SH-SY5Y (cell line): ENCODE data around the gene LRRC72.

Experiments
- GATA2 ChIP-seq: IDR thresholded peaks from 2 replicates; pipeline ENCODE4 v1.6.1; 2011; ENCODE audit warnings: mild to moderate bottlenecking, low read depth, low read length
- GATA3 ChIP-seq: IDR thresholded peaks from 2 replicates; pipeline ENCODE4 v1.6.1; 2011; ENCODE audit warnings: low read depth, mild to moderate bottlenecking, low read length, moderate library complexity

- TF ChIP-seq GATA2 (no peak), GATA3 (no peak)
Measured at GRCh38 chr7:16594061-16594460, 67.4 kb downstream of the LRRC72 start.
